Esophagus (tissue), 2 donors: ENCODE results near the gene COL4A1. TPM values are rescaled to one million over a fixed set of nuclear protein-coding genes. Genes with fewer than 3 reads are reported as not detected.

Experiments
- H3K27ac ChIP-seq, 2 donors: one replicate each; pipeline ENCODE4 v1.5.1; 2013; ENCODE audit warnings: low read depth in 2 of 2, mild to moderate bottlenecking in 2 of 2, inconsistent platforms in 1 of 2, low read length in 1 of 2, moderate library complexity in 1 of 2
- H3K27me3 ChIP-seq, 2 donors: one replicate each; pipeline ENCODE4 v1.6.1; 2013; ENCODE audit warnings: low read length in 2 of 2, control low read depth in 1 of 2, mild to moderate bottlenecking in 1 of 2; ENCODE audit not compliant: insufficient read depth in 2 of 2, control insufficient read depth in 1 of 2
- H3K36me3 ChIP-seq, 2 donors: one replicate each; pipeline ENCODE4 v1.6.1; 2013; ENCODE audit warnings: low read length in 1 of 2; ENCODE audit not compliant: control insufficient read depth in 2 of 2, insufficient read depth in 2 of 2
- H3K4me1 ChIP-seq, 2 donors: one replicate each; pipeline ENCODE4 v1.6.1; 2013; ENCODE audit warnings: low read length in 1 of 2; ENCODE audit not compliant: control insufficient read depth in 2 of 2, insufficient read depth in 2 of 2
- H3K4me3 ChIP-seq, 2 donors: one replicate each; pipeline ENCODE4 v1.5.1; 2013; ENCODE audit warnings: low read length in 2 of 2, mild to moderate bottlenecking in 2 of 2, low read depth in 1 of 2, moderate library complexity in 1 of 2
- H3K9me3 ChIP-seq, 2 donors: one replicate each; pipeline ENCODE4 v1.6.1; 2013; ENCODE audit warnings: mild to moderate bottlenecking in 2 of 2, low read depth in 1 of 2, low read length in 1 of 2, moderate library complexity in 1 of 2; ENCODE audit not compliant: control insufficient read depth in 2 of 2, insufficient read depth in 1 of 2
- WGBS, 2 donors: extraction: QIAGEN DNeasy Blood & Tissue Kit; methylation state at CpG; one replicate each; pipeline ENCODE4 v1.1.7; 2013; 5-methylcytosine and 5-hydroxymethylcytosine counted together
- polyA plus RNA-seq, 2 donors: library from polyadenylated mRNA; stranded (reverse); fragments of 200-250 nt; gene quantifications; one replicate each; pipeline ENCODE4 v1.2.3, GENCODE V29; 2013
- donor health status: healthy with polysubstance abuse.
- donor health status: Bipolar disorder and iron deficiency.

The COL4A1 gene
- polyA plus RNA-seq, 2 donors: 10.4 to 23.7 TPM

GRCh38 chr13:110343241-110343865 lies 36.4 kb upstream of the COL4A1 start:
- H3K4me1 ChIP-seq: peaks cover 12 to 22% of the 10 kb centered on the region in 2 donors

GRCh38 chr13:110342474-110342873 lies 35.5 kb upstream of the COL4A1 start:
- H3K27me3 ChIP-seq: no peaks in the 10 kb centered on the region
- H3K4me1 ChIP-seq: peaks cover 12 to 16% of the 10 kb centered on the region in 2 donors
- H3K9me3 ChIP-seq: peaks cover 0 to 2% of the 10 kb centered on the region in 2 donors
- H3K27ac ChIP-seq: peak overlapping the region in 1 of 2 donors; percentile 26
- WGBS, 2 donors: 70 to 72% methylated on average over 9 of the region's 9 CpGs
- no peaks in the 10 kb centered on the region for H3K36me3 ChIP-seq
- H3K4me3 ChIP-seq: no peak overlapping the region

More at GRCh38 chr13:110343241-110343865, 36.4 kb upstream of the COL4A1 start:
- Histone ChIP-seq H3K27me3 (no peaks in the 10 kb centered on the region), H3K9me3 (peaks cover 0 to 2% of the 10 kb centered on the region in 2 donors), H3K27ac (peak overlapping the region; percentile 41 to 61), H3K4me3 (no peak overlapping the region), H3K36me3 (no peaks in the 10 kb centered on the region)
- WGBS, 2 donors: 51 to 56% methylated on average over 16 of the region's 16 CpGs

- Histone ChIP-seq H3K4me3 (no peak overlapping the region), H3K27me3 (no peaks in the 10 kb centered on the region), H3K9me3 (no peaks in the 10 kb centered on the region), H3K36me3 (no peaks in the 10 kb centered on the region), H3K4me1 (peaks cover 5 to 8% of the 10 kb centered on the region in 2 donors), H3K27ac (peak overlapping the region; percentile 61 to 92)
- WGBS, 2 donors: 36 to 51% methylated on average over 14 of the region's 14 CpGs
These were observed 34.7 kb upstream of the COL4A1 start for GRCh38 chr13:110341445-110342244.

GRCh38 chr13:110340812-110341444 lies 34.0 kb upstream of the COL4A1 start:
- Histone ChIP-seq H3K27me3 (no peaks in the 10 kb centered on the region), H3K4me1 (peaks cover 4 to 8% of the 10 kb centered on the region in 2 donors), H3K9me3 (no peaks in the 10 kb centered on the region), H3K4me3 (no peak overlapping the region), H3K27ac (peak overlapping the region; percentile 61 to 92), H3K36me3 (no peaks in the 10 kb centered on the region)
- WGBS, 2 donors: 50 to 56% methylated on average over 24 of the region's 24 CpGs

GRCh38 chr13:110339975-110340550 lies 33.1 kb upstream of the COL4A1 start:
- no peaks in the 10 kb centered on the region for H3K27me3 ChIP-seq
- H3K36me3 ChIP-seq: no peaks in the 10 kb centered on the region
- peaks cover 4 to 8% of the 10 kb centered on the region in 2 donors for H3K4me1 ChIP-seq
- H3K4me3 ChIP-seq: no peak overlapping the region
- WGBS, 2 donors: 82 to 84% methylated on average over 9 of the region's 9 CpGs
- H3K27ac ChIP-seq: peak overlapping the region; percentile 61 to 78
- no peaks in the 10 kb centered on the region for H3K9me3 ChIP-seq

- H3K4me1 ChIP-seq: peaks cover 4 to 8% of the 10 kb centered on the region in 2 donors
These were observed 32.3 kb upstream of the COL4A1 start for GRCh38 chr13:110339263-110339662.

GRCh38 chr13:110338441-110339101 lies 31.6 kb upstream of the COL4A1 start:
- 44 to 49% methylated on average over 13 of the region's 13 CpGs for WGBS, 2 donors
- no peak overlapping the region for H3K4me3 ChIP-seq

More at GRCh38 chr13:110339263-110339662, 32.3 kb upstream of the COL4A1 start:
- Histone ChIP-seq H3K4me3 (no peak overlapping the region), H3K27me3 (no peaks in the 10 kb centered on the region), H3K27ac (peak overlapping the region in 1 of 2 donors; percentile 62), H3K9me3 (no peaks in the 10 kb centered on the region), H3K36me3 (no peaks in the 10 kb centered on the region)
- 72 to 76% methylated on average over 6 of the region's 6 CpGs for WGBS, 2 donors

GRCh38 chr13:110337247-110337646 lies 30.3 kb upstream of the COL4A1 start:
- WGBS, 2 donors: 56 to 74% methylated on average over 7 of the region's 7 CpGs
- Histone ChIP-seq H3K36me3 (no peaks in the 10 kb centered on the region), H3K4me3 (no peak overlapping the region), H3K9me3 (no peaks in the 10 kb centered on the region), H3K27ac (peak overlapping the region; percentile 60 to 77), H3K4me1 (peaks cover 0 to 3% of the 10 kb centered on the region in 2 donors), H3K27me3 (no peaks in the 10 kb centered on the region)

More at GRCh38 chr13:110338441-110339101, 31.6 kb upstream of the COL4A1 start:
- Histone ChIP-seq H3K4me1 (peaks cover 4 to 8% of the 10 kb centered on the region in 2 donors), H3K27ac (peak overlapping the region; percentile 71 to 81), H3K36me3 (no peaks in the 10 kb centered on the region), H3K27me3 (no peaks in the 10 kb centered on the region), H3K9me3 (no peaks in the 10 kb centered on the region)

GRCh38 chr13:110336681-110337080 lies 29.7 kb upstream of the COL4A1 start:
- H3K4me1 ChIP-seq: peaks cover 0 to 3% of the 10 kb centered on the region in 2 donors
- peak overlapping the region; percentile 6 to 77 for H3K27ac ChIP-seq
- H3K36me3 ChIP-seq: no peaks in the 10 kb centered on the region
- 58 to 60% methylated on average over 5 of the region's 5 CpGs for WGBS, 2 donors
- H3K9me3 ChIP-seq: no peaks in the 10 kb centered on the region
- no peak overlapping the region for H3K4me3 ChIP-seq
- H3K27me3 ChIP-seq: no peaks in the 10 kb centered on the region
